ENCODE results near the gene COL23A1. TPM values are rescaled to one million over a fixed set of nuclear protein-coding genes. Genes with fewer than 3 reads are reported as not detected.

Gene COL23A1
- total RNA-seq, 2 experiments from 2014 or later, result 0.11 TPM; not detected in 1

DNA sequence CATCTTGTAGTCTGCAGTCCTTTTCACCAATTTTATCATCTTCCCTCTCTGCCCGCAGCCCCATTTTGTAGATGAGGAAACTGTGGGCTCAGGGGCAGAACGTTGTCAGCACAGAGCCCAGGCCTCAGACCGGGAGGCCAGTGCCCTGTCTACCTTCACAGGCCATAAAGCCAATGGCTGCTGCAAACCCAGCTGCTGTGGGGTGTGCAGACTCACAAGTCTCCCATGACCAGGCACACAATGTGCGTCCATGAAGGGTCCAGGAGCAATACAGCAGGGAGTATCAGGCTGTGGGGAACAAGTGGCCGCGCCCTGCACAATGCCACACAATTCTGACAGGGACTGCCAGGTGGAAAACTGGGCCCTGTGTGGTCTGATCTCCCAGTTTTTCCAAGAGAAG, 71.0 kb downstream of the COL23A1 start:
- ChIA-PET CTCF (no interaction called here), POLR2A (no interaction called here)
- intact Hi-C loops (cut with micrococcal nuclease), result no loop called here
- no peak for ATAC-seq
- H3K36me3 Mint-ChIP-seq (ENCODE audit: low read depth), result no peaks in the 10 kb centered on the region
- no peak for TF ChIP-seq CTCF (IDR thresholded peaks at IDR 0.05)
- no peak for DNase-seq
- no peaks in the 10 kb centered on the region for H3K4me1 Mint-ChIP-seq (ENCODE audit: low read depth)
- H3K27me3 Mint-ChIP-seq, result peaks cover 5% of the 10 kb centered on the region
- no peak overlapping the region for H3K27ac Mint-ChIP-seq
- no peaks in the 10 kb centered on the region for H3K9me3 Mint-ChIP-seq
- H3K4me3 Mint-ChIP-seq, result no peak overlapping the region

GRCh38 chr5:178516504-178517235, 73.5 kb downstream of the COL23A1 start:
- POLR2A ChIA-PET, result no interaction called here
- Mint-ChIP-seq H3K4me3 (no peak overlapping the region), H3K36me3 (ENCODE audit: low read depth) (no peaks in the 10 kb centered on the region), H3K9me3 (no peaks in the 10 kb centered on the region), H3K4me1 (ENCODE audit: low read depth) (no peaks in the 10 kb centered on the region), H3K27ac (no peak overlapping the region), H3K27me3 (peaks cover 5% of the 10 kb centered on the region)
- intact Hi-C loops (cut with micrococcal nuclease), result no loop called here
- DNase-seq (no peak), ATAC-seq (no peak)
- TF ChIP-seq CTCF (IDR thresholded peaks at IDR 0.05), result no peak
- CTCF ChIA-PET, result interaction anchor here (1.0 kb wide), 1 partner anchor 56 kb away, joined by 3 read pairs; no protein-coding TSS in a partner anchor

- ATAC-seq (no peak), DNase-seq (no peak)
- H3K9me3 Mint-ChIP-seq, result no peaks in the 10 kb centered on the region
- peaks cover 5% of the 10 kb centered on the region for H3K27me3 Mint-ChIP-seq
- CTCF ChIA-PET, result interaction anchor here (1.0 kb wide), 1 partner anchor 55 kb away, joined by 3 read pairs; no protein-coding TSS in a partner anchor
- no peaks in the 10 kb centered on the region for H3K36me3 Mint-ChIP-seq (ENCODE audit: low read depth)
- no peak overlapping the region for H3K27ac Mint-ChIP-seq
- H3K4me3 Mint-ChIP-seq, result no peak overlapping the region
- intact Hi-C loops (cut with micrococcal nuclease), result no loop called here
- H3K4me1 Mint-ChIP-seq (ENCODE audit: low read depth), result no peaks in the 10 kb centered on the region
- no peak for TF ChIP-seq CTCF (IDR thresholded peaks at IDR 0.05)
- POLR2A ChIA-PET, result no interaction called here
These were observed 74.3 kb downstream of the COL23A1 start for GRCh38 chr5:178515776-178516503.

DNA sequence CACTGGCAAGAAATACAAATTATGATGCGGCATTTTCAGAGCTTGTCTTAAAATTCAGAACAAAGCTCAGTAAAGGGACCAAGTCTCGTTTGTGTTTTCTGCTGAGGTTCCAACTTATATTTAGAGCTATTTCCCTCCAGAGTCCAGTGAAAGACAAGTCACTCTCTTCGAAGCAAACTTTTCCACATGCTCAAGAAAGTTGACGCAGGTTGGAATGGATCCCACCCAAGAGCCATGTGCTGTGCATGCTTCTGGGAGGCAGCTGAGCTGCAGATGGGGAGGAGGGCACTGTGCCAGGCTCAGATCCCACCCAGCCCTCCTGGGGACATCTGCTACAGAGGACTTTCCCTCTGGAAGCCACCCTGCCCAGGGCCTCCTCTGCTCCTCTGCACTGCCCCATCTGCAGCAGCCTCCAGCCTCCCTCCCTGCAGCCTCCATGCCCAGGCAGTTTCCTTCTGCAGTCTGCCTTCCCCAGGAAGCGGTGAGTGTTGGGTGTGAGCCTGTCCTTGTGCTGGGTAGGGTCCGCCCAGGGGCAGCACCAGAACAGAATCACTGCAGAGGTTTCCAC, 75.3 kb downstream of the COL23A1 start:
- intact Hi-C loops (cut with micrococcal nuclease), result no loop called here
- H3K27ac Mint-ChIP-seq, result no peak overlapping the region
- no peaks in the 10 kb centered on the region for H3K9me3 Mint-ChIP-seq
- no peak for TF ChIP-seq CTCF (IDR thresholded peaks at IDR 0.05)
- H3K4me1 Mint-ChIP-seq (ENCODE audit: low read depth), result no peaks in the 10 kb centered on the region
- H3K4me3 Mint-ChIP-seq, result no peak overlapping the region
- H3K27me3 Mint-ChIP-seq, result peaks cover 5% of the 10 kb centered on the region
- CTCF ChIA-PET, result no interaction called here
- POLR2A ChIA-PET, result no interaction called here
- DNase-seq (no peak), ATAC-seq (no peak)
- no peaks in the 10 kb centered on the region for H3K36me3 Mint-ChIP-seq (ENCODE audit: low read depth)

GRCh38 chr5:178511172-178511571, 79.0 kb downstream of the COL23A1 start:
- TF ChIP-seq CTCF (IDR thresholded peaks at IDR 0.05), result no peak
- no peak for DNase-seq
- no peak for ATAC-seq
- POLR2A ChIA-PET, result no interaction called here
- Mint-ChIP-seq H3K36me3 (ENCODE audit: low read depth) (no peaks in the 10 kb centered on the region), H3K27ac (no peak overlapping the region), H3K4me3 (no peak overlapping the region), H3K27me3 (no peaks in the 10 kb centered on the region), H3K9me3 (no peaks in the 10 kb centered on the region), H3K4me1 (ENCODE audit: low read depth) (no peaks in the 10 kb centered on the region)
- intact Hi-C loops (cut with micrococcal nuclease), result no loop called here
- CTCF ChIA-PET, result no interaction called here
